HEK293 (cell line): ENCODE results near the gene SENP1.

Experiments used
- CTCF ChIA-PET: fragments of 350-600 bp; formaldehyde crosslinking; extraction: SDS; loops from one replicate; lab custom pipeline; 2021; ENCODE audit warnings: antibody characterized with exemption; lab: Yijun Ruan, JAX
- POLR2A ChIA-PET: fragments of 300-600 bp; formaldehyde crosslinking; extraction: SDS; loops from one replicate; lab custom pipeline; 2020; ENCODE audit warnings: antibody characterized with exemption, inconsistent platforms; lab: Yijun Ruan, JAX
- H3K27ac ChIP-seq: fragments of 200-500 bp; sonication (Bioruptor generic); 2 replicates; pipeline ENCODE4 v1.5.1; 2014; ENCODE audit warnings: low read depth, low read length, control low read depth, inconsistent platforms; ENCODE audit errors: extremely low read depth
- H3K36me3 ChIP-seq, 2 experiments: fragments of 200-500 bp in 1 of 2; sonication (Bioruptor generic) in 1 of 2; 1 replicate in 1 of 2; 2 replicates in 1 of 2; pipeline ENCODE4 v1.5.1; 2014 to 2017; ENCODE audit warnings: inconsistent platforms in 2 of 2, low read length in 2 of 2; ENCODE audit not compliant: control insufficient read depth in 2 of 2, insufficient read depth in 1 of 2
- H3K4me1 ChIP-seq: fragments of 200-500 bp; sonication (Bioruptor generic); 2 replicates; pipeline ENCODE4 v1.5.1; 2014; ENCODE audit warnings: mild to moderate bottlenecking, low read length, inconsistent platforms; ENCODE audit not compliant: control insufficient read depth, insufficient read depth
- H3K4me3 ChIP-seq: 2 replicates; pipeline ENCODE4 v1.5.1; 2011; ENCODE audit warnings: low read depth, mild to moderate bottlenecking, control low read depth, low read length, moderate library complexity
- H3K9me3 ChIP-seq: fragments of 200-500 bp; sonication (Bioruptor generic); 2 replicates; pipeline ENCODE4 v1.5.1; 2014; ENCODE audit warnings: low read depth, low read length, inconsistent platforms; ENCODE audit not compliant: control insufficient read depth, insufficient read depth
- GLIS2 ChIP-seq: fragments of 450-650 bp; formaldehyde crosslinking; IDR thresholded peaks from 2 replicates; pipeline ENCODE4 v1.5.1; 2016; ENCODE audit warnings: missing biosample characterization, missing genetic modification characterization
- HOXC10 ChIP-seq: sonication (generic); formaldehyde crosslinking; IDR thresholded peaks from 2 replicates; pipeline ENCODE4 v1.8.1; 2023; ENCODE audit warnings: mild to moderate bottlenecking, missing genetic modification reagents
- IKZF3 ChIP-seq: fragments of 450-650 bp; IDR thresholded peaks from 2 replicates; pipeline ENCODE4 v1.5.0; 2018; ENCODE audit warnings: missing biosample characterization, mild to moderate bottlenecking, missing genetic modification characterization, moderate library complexity
- KLF10 ChIP-seq: fragments of 450-650 bp; IDR thresholded peaks from 2 replicates; pipeline ENCODE4 v1.5.1; 2018; ENCODE audit warnings: missing biosample characterization, mild to moderate bottlenecking, missing genetic modification characterization
- KLF9 ChIP-seq: fragments of 450-650 bp; formaldehyde crosslinking; IDR thresholded peaks from 2 replicates; pipeline ENCODE4 v1.5.1; 2016; ENCODE audit warnings: missing biosample characterization, missing genetic modification characterization, low read depth
- MYNN ChIP-seq: fragments of 450-650 bp; formaldehyde crosslinking; IDR thresholded peaks from 2 replicates; pipeline ENCODE4 v1.5.1; 2016; ENCODE audit warnings: missing biosample characterization, missing genetic modification characterization, borderline replicate concordance
- OSR2 ChIP-seq: fragments of 450-650 bp; formaldehyde crosslinking; IDR thresholded peaks from 2 replicates; pipeline ENCODE4 v1.5.1; 2016; ENCODE audit warnings: missing biosample characterization, missing genetic modification characterization
- PRDM1 ChIP-seq: fragments of 450-650 bp; formaldehyde crosslinking; IDR thresholded peaks from 2 replicates; pipeline ENCODE4; 2016; ENCODE audit warnings: missing biosample characterization, missing genetic modification characterization
- SP3 ChIP-seq: fragments of 450-650 bp; formaldehyde crosslinking; IDR thresholded peaks from 2 replicates; pipeline ENCODE4 v1.5.1; 2016; ENCODE audit warnings: missing biosample characterization, missing genetic modification characterization
- SP7 ChIP-seq: fragments of 450-650 bp; formaldehyde crosslinking; IDR thresholded peaks from 2 replicates; pipeline ENCODE4 v1.5.1; 2016; ENCODE audit warnings: missing biosample characterization, missing genetic modification characterization
- TSHZ1 ChIP-seq: fragments of 450-650 bp; formaldehyde crosslinking; IDR thresholded peaks from 2 replicates; pipeline ENCODE4 v1.5.1; 2016; ENCODE audit warnings: missing biosample characterization, missing genetic modification characterization, borderline replicate concordance
- WT1 ChIP-seq: fragments of 450-650 bp; formaldehyde crosslinking; IDR thresholded peaks from 2 replicates; pipeline ENCODE4 v1.5.1; 2016; ENCODE audit warnings: missing biosample characterization, missing genetic modification characterization
- ZBTB17 ChIP-seq: fragments of 450-650 bp; formaldehyde crosslinking; IDR thresholded peaks from 2 replicates; pipeline ENCODE4 v1.5.1; 2016; ENCODE audit warnings: missing biosample characterization, missing genetic modification characterization
- ZBTB8A ChIP-seq: fragments of 450-650 bp; formaldehyde crosslinking; IDR thresholded peaks from 2 replicates; pipeline ENCODE4 v1.5.1; 2016; ENCODE audit warnings: missing biosample characterization, missing genetic modification characterization
- ZEB2 ChIP-seq: fragments of 450-650 bp; formaldehyde crosslinking; IDR thresholded peaks from 2 replicates; pipeline ENCODE4 v1.5.1; 2016; ENCODE audit warnings: missing biosample characterization, missing genetic modification characterization
- ZFHX2 ChIP-seq: fragments of 450-650 bp; formaldehyde crosslinking; conservative IDR thresholded peaks from 2 replicates; pipeline ENCODE4 v1.5.1; 2016; ENCODE audit warnings: missing biosample characterization, missing genetic modification characterization
- ZFP3 ChIP-seq: fragments of 450-650 bp; formaldehyde crosslinking; IDR thresholded peaks from 2 replicates; pipeline ENCODE4 v1.5.1; 2016; ENCODE audit warnings: low read depth, missing biosample characterization, missing genetic modification characterization
- ZFP37 ChIP-seq: fragments of 450-650 bp; formaldehyde crosslinking; IDR thresholded peaks from 2 replicates; pipeline ENCODE4 v1.5.1; 2016; ENCODE audit warnings: missing biosample characterization, missing genetic modification characterization
- ZFP69B ChIP-seq: fragments of 450-650 bp; formaldehyde crosslinking; IDR thresholded peaks from 2 replicates; pipeline ENCODE4 v1.5.1; 2016; ENCODE audit warnings: missing biosample characterization, missing genetic modification characterization
- ZNF391 ChIP-seq: fragments of 450-650 bp; formaldehyde crosslinking; IDR thresholded peaks from 2 replicates; pipeline ENCODE4 v1.5.1; 2016; ENCODE audit warnings: low read depth, missing biosample characterization, missing genetic modification characterization, borderline replicate concordance
- ZNF48 ChIP-seq: fragments of 450-650 bp; formaldehyde crosslinking; IDR thresholded peaks from 2 replicates; pipeline ENCODE4 v1.5.1; 2016; ENCODE audit warnings: missing biosample characterization, missing genetic modification characterization
- ZNF529 ChIP-seq: fragments of 450-650 bp; formaldehyde crosslinking; IDR thresholded peaks from 2 replicates; pipeline ENCODE4 v1.5.1; 2017; ENCODE audit warnings: missing genetic modification characterization, missing biosample characterization; ENCODE audit not compliant: insufficient replicate concordance
- ZNF561 ChIP-seq: fragments of 450-650 bp; IDR thresholded peaks from 2 replicates; pipeline ENCODE4 v1.5.1; 2018; ENCODE audit warnings: missing biosample characterization, missing genetic modification characterization, borderline replicate concordance
- ZNF658 ChIP-seq: fragments of 450-650 bp; formaldehyde crosslinking; IDR thresholded peaks from 2 replicates; pipeline ENCODE4; 2016; ENCODE audit warnings: missing biosample characterization, missing genetic modification characterization
- ZNF76 ChIP-seq: fragments of 450-650 bp; formaldehyde crosslinking; IDR thresholded peaks from 2 replicates; pipeline ENCODE4; 2016; ENCODE audit warnings: low read depth, missing biosample characterization, missing genetic modification characterization, borderline replicate concordance
- ZNF785 ChIP-seq: fragments of 450-650 bp; formaldehyde crosslinking; IDR thresholded peaks from 2 replicates; pipeline ENCODE4 v1.5.1; 2016; ENCODE audit warnings: missing biosample characterization, missing genetic modification characterization
- ZNF830 ChIP-seq: fragments of 450-650 bp; IDR thresholded peaks from 2 replicates; pipeline ENCODE4 v1.5.0; 2018; ENCODE audit warnings: missing biosample characterization, missing genetic modification characterization, low read depth, mild to moderate bottlenecking, moderate library complexity
- ZXDB ChIP-seq: fragments of 450-650 bp; formaldehyde crosslinking; IDR thresholded peaks from 2 replicates; pipeline ENCODE4 v1.5.1; 2016; ENCODE audit warnings: missing biosample characterization, missing genetic modification characterization
- TF ChIP-seq, protein P1 (sequence below): fragments of 450-650 bp; formaldehyde crosslinking; IDR thresholded peaks from 2 replicates; pipeline ENCODE4 v1.5.1; 2016; ENCODE audit warnings: missing biosample characterization, missing genetic modification characterization
- TF ChIP-seq, protein P2 (sequence below): fragments of 450-650 bp; formaldehyde crosslinking; IDR thresholded peaks from 2 replicates; pipeline ENCODE4 v1.5.1; 2016; ENCODE audit warnings: missing biosample characterization, missing genetic modification characterization
- TF ChIP-seq, protein P3 (sequence below): fragments of 450-650 bp; formaldehyde crosslinking; IDR thresholded peaks from 2 replicates; pipeline ENCODE4 v1.5.1; 2016; ENCODE audit warnings: missing biosample characterization, missing genetic modification characterization

SENP1 gene

DNA sequence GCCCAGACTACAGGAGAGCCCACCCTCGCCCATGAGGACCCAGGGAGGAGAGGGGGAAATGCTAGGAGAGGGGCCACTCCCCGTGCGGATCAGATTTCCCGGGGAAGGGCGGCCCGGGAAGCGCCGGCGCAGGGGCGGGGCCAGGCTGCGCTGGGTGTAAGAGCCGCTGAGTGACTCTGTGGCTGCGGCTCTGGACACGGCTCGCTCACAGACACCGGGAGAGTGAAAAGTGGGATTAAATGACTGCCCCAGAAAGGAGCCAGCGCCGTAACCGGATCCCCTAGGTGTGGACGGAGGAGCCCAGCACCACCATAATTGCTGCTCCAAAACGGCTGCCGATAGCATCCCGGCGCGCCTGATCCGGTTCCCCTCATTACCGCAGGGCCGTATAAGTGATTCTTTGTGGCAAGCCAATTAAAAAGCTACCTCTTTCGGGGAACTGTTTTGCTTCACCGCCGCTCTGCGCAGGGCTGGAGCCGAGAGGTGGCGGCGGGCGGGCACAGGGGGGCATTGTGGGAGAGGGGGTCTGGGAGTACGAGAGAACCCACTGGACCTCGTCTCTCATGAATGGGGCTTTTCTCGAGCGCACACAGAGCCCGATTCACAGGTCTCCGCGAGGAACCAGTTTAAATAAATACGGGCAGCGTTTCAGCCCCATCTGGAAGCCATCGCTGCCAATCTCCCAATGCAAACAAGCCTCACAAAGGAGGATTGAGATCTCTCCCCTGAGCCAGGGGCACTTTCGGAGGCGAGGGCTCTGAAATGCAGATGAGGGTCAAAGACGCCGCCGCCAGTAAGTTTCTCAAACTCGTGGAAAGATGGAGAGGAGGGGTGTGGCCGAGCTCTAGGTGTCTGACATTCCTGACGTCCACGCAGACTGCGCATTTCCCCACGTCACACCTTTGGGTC is 104.1 kb downstream of the SENP1 start:
- ChIA-PET POLR2A (interaction anchor here (0.6 to 1.6 kb wide), 3 partner anchors 20 to 156 kb away, joined by 3 to 6 read pairs (median 4); partner anchors contain the start of genes ASB8 and PFKM), CTCF (interaction anchor here (0.7 to 1.2 kb wide), 2 partner anchors 39 to 187 kb away, joined by 3 read pairs; partner anchors contain the start of gene TMEM106C)
- H3K36me3 ChIP-seq = peaks cover 0 to 7% of the 10 kb centered on the region in 2 experiments; a peak in 1 of 3 replicates
- H3K4me3 ChIP-seq = peak overlapping the region; percentile 44
- peak overlapping the region; percentile 74 for H3K27ac ChIP-seq
- peaks cover 18% of the 10 kb centered on the region for H3K4me1 ChIP-seq
- no peaks in the 10 kb centered on the region for H3K9me3 ChIP-seq
- TF ChIP-seq OSR2 (tag by site-specific recombination) = 0 out of 2 replicates have a peak, but pooled peaks have one; percentile 37
- TF ChIP-seq ZNF785 (tag by site-specific recombination) = no peak
- TF ChIP-seq MYNN (tag by site-specific recombination) = no peak
- TF ChIP-seq GLIS2 (tag by site-specific recombination) = peak; percentile 67
- peak; percentile 43; the same call in 1 of the 2 replicates for TF ChIP-seq HOXC10 (CRISPR knock-in tag)
- no peak; the same call in 1 of the 2 replicates for TF ChIP-seq ZFHX2
- no peak for TF ChIP-seq ZNF391 (tag by site-specific recombination)
- peak; percentile 8 for TF ChIP-seq KLF10
- TF ChIP-seq ZBTB17 (tag by site-specific recombination) = peak; percentile 65
- no peak for TF ChIP-seq ZNF830 (tag by site-specific recombination)
- no peak for TF ChIP-seq ZFP37 (tag by site-specific recombination)
- TF ChIP-seq, protein P1, sequence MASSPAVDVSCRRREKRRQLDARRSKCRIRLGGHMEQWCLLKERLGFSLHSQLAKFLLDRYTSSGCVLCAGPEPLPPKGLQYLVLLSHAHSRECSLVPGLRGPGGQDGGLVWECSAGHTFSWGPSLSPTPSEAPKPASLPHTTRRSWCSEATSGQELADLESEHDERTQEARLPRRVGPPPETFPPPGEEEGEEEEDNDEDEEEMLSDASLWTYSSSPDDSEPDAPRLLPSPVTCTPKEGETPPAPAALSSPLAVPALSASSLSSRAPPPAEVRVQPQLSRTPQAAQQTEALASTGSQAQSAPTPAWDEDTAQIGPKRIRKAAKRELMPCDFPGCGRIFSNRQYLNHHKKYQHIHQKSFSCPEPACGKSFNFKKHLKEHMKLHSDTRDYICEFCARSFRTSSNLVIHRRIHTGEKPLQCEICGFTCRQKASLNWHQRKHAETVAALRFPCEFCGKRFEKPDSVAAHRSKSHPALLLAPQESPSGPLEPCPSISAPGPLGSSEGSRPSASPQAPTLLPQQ (tag by site-specific recombination) = peak; percentile 41
- no peak for TF ChIP-seq ZNF529
- TF ChIP-seq, protein P2, sequence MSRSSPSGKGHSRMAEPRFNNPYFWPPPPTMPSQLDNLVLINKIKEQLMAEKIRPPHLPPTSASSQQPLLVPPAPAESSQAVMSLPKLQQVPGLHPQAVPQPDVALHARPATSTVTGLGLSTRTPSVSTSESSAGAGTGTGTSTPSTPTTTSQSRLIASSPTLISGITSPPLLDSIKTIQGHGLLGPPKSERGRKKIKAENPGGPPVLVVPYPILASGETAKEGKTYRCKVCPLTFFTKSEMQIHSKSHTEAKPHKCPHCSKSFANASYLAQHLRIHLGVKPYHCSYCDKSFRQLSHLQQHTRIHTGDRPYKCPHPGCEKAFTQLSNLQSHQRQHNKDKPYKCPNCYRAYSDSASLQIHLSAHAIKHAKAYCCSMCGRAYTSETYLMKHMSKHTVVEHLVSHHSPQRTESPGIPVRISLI = no peak
- 0 out of 2 replicates have a peak, but pooled peaks have one; percentile 45 for TF ChIP-seq PRDM1 (tag by site-specific recombination)
- TF ChIP-seq, protein P3, sequence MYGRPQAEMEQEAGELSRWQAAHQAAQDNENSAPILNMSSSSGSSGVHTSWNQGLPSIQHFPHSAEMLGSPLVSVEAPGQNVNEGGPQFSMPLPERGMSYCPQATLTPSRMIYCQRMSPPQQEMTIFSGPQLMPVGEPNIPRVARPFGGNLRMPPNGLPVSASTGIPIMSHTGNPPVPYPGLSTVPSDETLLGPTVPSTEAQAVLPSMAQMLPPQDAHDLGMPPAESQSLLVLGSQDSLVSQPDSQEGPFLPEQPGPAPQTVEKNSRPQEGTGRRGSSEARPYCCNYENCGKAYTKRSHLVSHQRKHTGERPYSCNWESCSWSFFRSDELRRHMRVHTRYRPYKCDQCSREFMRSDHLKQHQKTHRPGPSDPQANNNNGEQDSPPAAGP (tag by site-specific recombination) = peak; percentile 76
- no peak for TF ChIP-seq ZFP3 (tag by site-specific recombination)
- peak; percentile 88 for TF ChIP-seq WT1 (tag by site-specific recombination)
- no peak for TF ChIP-seq ZNF48 (tag by site-specific recombination)
- TF ChIP-seq ZNF658 (tag by site-specific recombination) = no peak
- TF ChIP-seq ZNF561 (tag by site-specific recombination) = no peak
- TF ChIP-seq ZEB2 (tag by site-specific recombination) = peak; percentile 76; the same call in 1 of the 2 replicates
- peak; percentile 80 for TF ChIP-seq KLF9
- peak; percentile 63 for TF ChIP-seq ZBTB8A (tag by site-specific recombination)
- peak; percentile 56; the same call in 1 of the 2 replicates for TF ChIP-seq ZFP69B (tag by site-specific recombination)
- TF ChIP-seq ZXDB = peak; percentile 65; the same call in 1 of the 2 replicates
- TF ChIP-seq SP7 (tag by site-specific recombination) = peak; percentile 71
- TF ChIP-seq SP3 = peak; percentile 20
- peak; percentile 89 for TF ChIP-seq ZNF76 (tag by site-specific recombination)
- TF ChIP-seq TSHZ1 (tag by site-specific recombination) = no peak
- TF ChIP-seq IKZF3 (tag by site-specific recombination) = peak; percentile 97
